GM23338 (cell line): ENCODE measurements around the gene CAMSAP2. TPM values are rescaled to one million over a fixed set of nuclear protein-coding genes. Genes with fewer than 3 reads are reported as not detected.
"Not testable (repeated sequence)": the region's sequence is repeated elsewhere in the genome, so short reads cannot be mapped to it uniquely, and the experiment has no call there.

Experiments used
- ATAC-seq: fragments of 200-7000 bp; cut with Tn5 transposase; 3 replicates; pipeline ENCODE4 v1.9.1; 2020
- DNase-seq: peaks from one replicate; pipeline ENCODE4 v3.0.0-alpha.2; 2015; ENCODE audit warnings: low spot score
- H2AFZ ChIP-seq: fragments of 200-600 bp; sonication (generic); 2 replicates; pipeline ENCODE4 v1.8.0; 2016; ENCODE audit warnings: antibody characterized with exemption, mild to moderate bottlenecking, moderate library complexity
- H3F3A ChIP-seq: fragments of 200-600 bp; sonication (generic); replicated peaks from 2 replicates; pipeline ENCODE4 v1.8.0; 2017; ENCODE audit warnings: antibody characterized with exemption, mixed run types, low read depth
- H3K27ac ChIP-seq: fragments of 200-600 bp; sonication (generic); 2 replicates; pipeline ENCODE4 v1.6.1; 2016; ENCODE audit warnings: low read depth
- H3K27me3 ChIP-seq: fragments of 200-600 bp; sonication (generic); 2 replicates; pipeline ENCODE4 v1.8.0; 2016; ENCODE audit warnings: mild to moderate bottlenecking, mixed run types, moderate library complexity; ENCODE audit not compliant: insufficient read depth
- H3K36me3 ChIP-seq: fragments of 200-600 bp; sonication (generic); 2 replicates; pipeline ENCODE4 v1.8.0; 2016; ENCODE audit warnings: mild to moderate bottlenecking; ENCODE audit not compliant: insufficient read depth
- H3K4me1 ChIP-seq: fragments of 200-600 bp; sonication (generic); 2 replicates; pipeline ENCODE4 v1.8.0; 2016; ENCODE audit warnings: mild to moderate bottlenecking, moderate library complexity; ENCODE audit not compliant: insufficient read depth
- H3K4me2 ChIP-seq: fragments of 200-600 bp; sonication (generic); 2 replicates; pipeline ENCODE4 v1.7.1; 2017; ENCODE audit warnings: mixed run types
- H3K4me3 ChIP-seq: fragments of 200-600 bp; sonication (generic); 2 replicates; pipeline ENCODE4 v1.6.1; 2016; ENCODE audit warnings: mixed run types
- H3K79me2 ChIP-seq: fragments of 200-600 bp; sonication (generic); replicated peaks from 2 replicates; pipeline ENCODE4 v1.8.0; 2017; ENCODE audit warnings: mild to moderate bottlenecking; ENCODE audit not compliant: insufficient read depth
- H3K9me2 ChIP-seq: fragments of 200-600 bp; sonication (generic); 2 replicates; pipeline ENCODE4 v1.8.0; 2017; ENCODE audit not compliant: insufficient read depth
- H4K20me1 ChIP-seq: fragments of 200-600 bp; sonication (generic); replicated peaks from 2 replicates; pipeline ENCODE4 v1.8.0; 2017; ENCODE audit warnings: mild to moderate bottlenecking; ENCODE audit not compliant: insufficient read depth
- H3K27ac Mint-ChIP-seq: 2 replicates; pipeline ENCODE4 v1.8.0; 2020; ENCODE audit warnings: inconsistent platforms, mild to moderate bottlenecking, moderate library complexity, mixed read lengths
- H3K27me3 Mint-ChIP-seq: 3 replicates; pipeline ENCODE4 v1.8.0; 2022; ENCODE audit warnings: low read depth, mild to moderate bottlenecking, moderate library complexity, mixed read lengths, inconsistent platforms; ENCODE audit not compliant: insufficient read depth, poor library complexity
- H3K36me3 Mint-ChIP-seq: 3 replicates; pipeline ENCODE4 v1.8.0; 2021; ENCODE audit warnings: low read depth, mild to moderate bottlenecking, inconsistent platforms, moderate library complexity, mixed read lengths
- H3K4me1 Mint-ChIP-seq: 3 replicates; pipeline ENCODE4 v1.8.0; 2020; ENCODE audit warnings: mild to moderate bottlenecking, inconsistent platforms, mixed read lengths
- H3K4me3 Mint-ChIP-seq: 3 replicates; pipeline ENCODE4 v1.8.0; 2021; ENCODE audit warnings: moderate library complexity, mild to moderate bottlenecking, inconsistent platforms, mixed read lengths
- H3K9me3 Mint-ChIP-seq: 3 replicates; pipeline ENCODE4 v1.8.0; 2020; ENCODE audit warnings: moderate library complexity, mild to moderate bottlenecking, inconsistent platforms, mixed read lengths
- EZH2phosphoT487 ChIP-seq: fragments of 200-600 bp; sonication (generic); IDR thresholded peaks from one replicate; pipeline ENCODE4 v1.8.1; 2018; ENCODE audit warnings: antibody characterized with exemption; ENCODE audit not compliant: unreplicated experiment
- JUNB ChIP-seq: IDR thresholded peaks from one replicate; pipeline ENCODE4 v1.6.1; 2016; ENCODE audit warnings: antibody characterized with exemption; ENCODE audit not compliant: unreplicated experiment
- NANOG ChIP-seq: IDR thresholded peaks from 2 replicates; pipeline ENCODE4 v1.6.1; 2016; ENCODE audit warnings: antibody characterized with exemption, borderline replicate concordance
- POLR2AphosphoS5 ChIP-seq: IDR thresholded peaks from 2 replicates; pipeline ENCODE4 v1.6.1; 2016; ENCODE audit warnings: antibody characterized with exemption, low read depth
- ZNF114 ChIP-seq: fragments of 250-450 bp; sonication (Bioruptor Pico); IDR thresholded peaks from 2 replicates; pipeline ENCODE4 v1.5.0; 2020; ENCODE audit warnings: mild to moderate bottlenecking, moderate library complexity
- ZNF331 ChIP-seq: fragments of 250-450 bp; sonication (Bioruptor Pico); IDR thresholded peaks from 2 replicates; pipeline ENCODE4 v1.5.0; 2020; ENCODE audit warnings: low read depth, mild to moderate bottlenecking, moderate library complexity
- polyA plus RNA-seq: library from polyadenylated mRNA; unstranded; fragments of >200 nt; fragmentation: Nextera tagmentation; extraction: Ambion mirVana; gene quantifications from 2 replicates; pipeline ENCODE4 v1.2.1, GENCODE V29; 2016
- total RNA-seq: library from RNA; depleted of rRNA; stranded (reverse); fragments of >200 nt; shearing (Covaris generic); gene quantifications from 2 replicates; pipeline ENCODE4 v1.2.3, GENCODE V29; 2014
- TF ChIP-seq, protein P1 (sequence below): IDR thresholded peaks from one replicate; pipeline ENCODE4 v1.6.1; 2018; ENCODE audit warnings: antibody characterized with exemption; ENCODE audit not compliant: unreplicated experiment
- TF ChIP-seq, protein P2 (sequence below), 2 experiments: fragments of 200-600 bp in 1 of 2; sonication (generic) in 1 of 2; conservative IDR thresholded peaks; 2 replicates each; pipeline versions ENCODE4 v1.5.1 to v1.6.1; 2016 to 2017; ENCODE audit warnings: antibody characterized with exemption in 2 of 2, low read depth in 2 of 2, mild to moderate bottlenecking in 2 of 2, moderate library complexity in 1 of 2
- TF ChIP-seq, protein P3 (sequence below): IDR thresholded peaks from 2 replicates; pipeline ENCODE4 v1.6.1; 2016; ENCODE audit warnings: antibody characterized with exemption

CAMSAP2 gene
- total and polyA plus RNA-seq, 2 experiments from 2014 or later: 9.1 to 21.3 TPM

DNA sequence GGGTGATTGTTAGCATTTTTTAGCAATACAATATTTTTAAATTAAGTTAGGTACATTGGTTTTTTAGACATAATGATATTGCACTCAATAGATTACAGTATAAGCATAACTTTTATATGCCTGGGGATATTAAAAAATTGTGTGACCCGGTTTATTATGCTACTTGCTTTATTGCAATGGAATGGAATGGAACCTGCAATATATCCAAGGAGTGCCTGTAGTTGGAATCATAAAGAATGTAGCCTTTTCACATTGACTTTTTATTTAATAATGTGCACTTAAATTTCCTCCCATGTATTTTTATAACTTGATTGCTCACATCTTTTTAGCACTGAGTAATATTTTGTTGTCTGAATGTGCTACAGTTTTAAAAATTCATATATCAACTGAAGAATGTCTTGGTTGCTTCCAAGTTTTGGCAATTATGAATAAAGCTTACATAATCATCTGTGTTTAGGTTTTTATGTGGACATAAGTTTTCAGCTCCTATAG, 49.2 kb downstream of the CAMSAP2 start (continued):
- TF ChIP-seq, protein P1, sequence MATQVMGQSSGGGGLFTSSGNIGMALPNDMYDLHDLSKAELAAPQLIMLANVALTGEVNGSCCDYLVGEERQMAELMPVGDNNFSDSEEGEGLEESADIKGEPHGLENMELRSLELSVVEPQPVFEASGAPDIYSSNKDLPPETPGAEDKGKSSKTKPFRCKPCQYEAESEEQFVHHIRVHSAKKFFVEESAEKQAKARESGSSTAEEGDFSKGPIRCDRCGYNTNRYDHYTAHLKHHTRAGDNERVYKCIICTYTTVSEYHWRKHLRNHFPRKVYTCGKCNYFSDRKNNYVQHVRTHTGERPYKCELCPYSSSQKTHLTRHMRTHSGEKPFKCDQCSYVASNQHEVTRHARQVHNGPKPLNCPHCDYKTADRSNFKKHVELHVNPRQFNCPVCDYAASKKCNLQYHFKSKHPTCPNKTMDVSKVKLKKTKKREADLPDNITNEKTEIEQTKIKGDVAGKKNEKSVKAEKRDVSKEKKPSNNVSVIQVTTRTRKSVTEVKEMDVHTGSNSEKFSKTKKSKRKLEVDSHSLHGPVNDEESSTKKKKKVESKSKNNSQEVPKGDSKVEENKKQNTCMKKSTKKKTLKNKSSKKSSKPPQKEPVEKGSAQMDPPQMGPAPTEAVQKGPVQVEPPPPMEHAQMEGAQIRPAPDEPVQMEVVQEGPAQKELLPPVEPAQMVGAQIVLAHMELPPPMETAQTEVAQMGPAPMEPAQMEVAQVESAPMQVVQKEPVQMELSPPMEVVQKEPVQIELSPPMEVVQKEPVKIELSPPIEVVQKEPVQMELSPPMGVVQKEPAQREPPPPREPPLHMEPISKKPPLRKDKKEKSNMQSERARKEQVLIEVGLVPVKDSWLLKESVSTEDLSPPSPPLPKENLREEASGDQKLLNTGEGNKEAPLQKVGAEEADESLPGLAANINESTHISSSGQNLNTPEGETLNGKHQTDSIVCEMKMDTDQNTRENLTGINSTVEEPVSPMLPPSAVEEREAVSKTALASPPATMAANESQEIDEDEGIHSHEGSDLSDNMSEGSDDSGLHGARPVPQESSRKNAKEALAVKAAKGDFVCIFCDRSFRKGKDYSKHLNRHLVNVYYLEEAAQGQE: no peak
- TF ChIP-seq, protein P2, sequence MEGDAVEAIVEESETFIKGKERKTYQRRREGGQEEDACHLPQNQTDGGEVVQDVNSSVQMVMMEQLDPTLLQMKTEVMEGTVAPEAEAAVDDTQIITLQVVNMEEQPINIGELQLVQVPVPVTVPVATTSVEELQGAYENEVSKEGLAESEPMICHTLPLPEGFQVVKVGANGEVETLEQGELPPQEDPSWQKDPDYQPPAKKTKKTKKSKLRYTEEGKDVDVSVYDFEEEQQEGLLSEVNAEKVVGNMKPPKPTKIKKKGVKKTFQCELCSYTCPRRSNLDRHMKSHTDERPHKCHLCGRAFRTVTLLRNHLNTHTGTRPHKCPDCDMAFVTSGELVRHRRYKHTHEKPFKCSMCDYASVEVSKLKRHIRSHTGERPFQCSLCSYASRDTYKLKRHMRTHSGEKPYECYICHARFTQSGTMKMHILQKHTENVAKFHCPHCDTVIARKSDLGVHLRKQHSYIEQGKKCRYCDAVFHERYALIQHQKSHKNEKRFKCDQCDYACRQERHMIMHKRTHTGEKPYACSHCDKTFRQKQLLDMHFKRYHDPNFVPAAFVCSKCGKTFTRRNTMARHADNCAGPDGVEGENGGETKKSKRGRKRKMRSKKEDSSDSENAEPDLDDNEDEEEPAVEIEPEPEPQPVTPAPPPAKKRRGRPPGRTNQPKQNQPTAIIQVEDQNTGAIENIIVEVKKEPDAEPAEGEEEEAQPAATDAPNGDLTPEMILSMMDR (conservative IDR thresholded peaks at IDR 0.05; ENCODE audit: low read depth in 2 of 2): no peak
- TF ChIP-seq POLR2AphosphoS5 (no peak), JUNB (no peak), ZNF114 (CRISPR knock-in tag) (no peak), EZH2phosphoT487 (no peak), ZNF331 (CRISPR knock-in tag) (no peak), NANOG (no peak)
- TF ChIP-seq, protein P3, sequence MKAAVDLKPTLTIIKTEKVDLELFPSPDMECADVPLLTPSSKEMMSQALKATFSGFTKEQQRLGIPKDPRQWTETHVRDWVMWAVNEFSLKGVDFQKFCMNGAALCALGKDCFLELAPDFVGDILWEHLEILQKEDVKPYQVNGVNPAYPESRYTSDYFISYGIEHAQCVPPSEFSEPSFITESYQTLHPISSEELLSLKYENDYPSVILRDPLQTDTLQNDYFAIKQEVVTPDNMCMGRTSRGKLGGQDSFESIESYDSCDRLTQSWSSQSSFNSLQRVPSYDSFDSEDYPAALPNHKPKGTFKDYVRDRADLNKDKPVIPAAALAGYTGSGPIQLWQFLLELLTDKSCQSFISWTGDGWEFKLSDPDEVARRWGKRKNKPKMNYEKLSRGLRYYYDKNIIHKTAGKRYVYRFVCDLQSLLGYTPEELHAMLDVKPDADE: no peak

DNA sequence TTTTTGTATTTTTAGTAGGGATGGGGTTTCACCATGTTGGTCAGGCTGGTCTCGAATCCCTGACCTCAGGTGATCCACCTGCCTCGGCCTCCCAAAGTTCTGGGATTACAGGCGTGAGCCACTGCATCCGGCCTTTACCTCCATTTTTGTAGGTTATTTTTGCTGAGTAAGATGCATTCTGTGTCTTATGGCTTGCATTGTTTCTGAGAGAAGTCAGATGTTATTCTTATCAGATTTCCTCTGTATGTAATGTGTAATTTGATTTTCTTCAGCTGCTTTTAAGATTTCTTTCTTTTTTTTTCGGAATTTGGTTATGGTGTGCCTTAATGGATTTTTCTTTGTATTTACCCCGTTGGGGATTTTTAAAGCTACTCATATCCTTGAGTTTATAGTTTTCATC, 52.3 kb downstream of the CAMSAP2 start:
- H3K36me3 ChIP-seq, H3F3A ChIP-seq, H3K4me3 Mint-ChIP-seq, H3K27ac ChIP-seq, H2AFZ ChIP-seq, H3K9me2 ChIP-seq, H3K27ac Mint-ChIP-seq, H3K27me3 Mint-ChIP-seq, H3K4me1 Mint-ChIP-seq, H3K4me1 ChIP-seq, H3K4me3 ChIP-seq, H3K4me2 ChIP-seq, DNase-seq, H3K27me3 ChIP-seq, ATAC-seq, H4K20me1 ChIP-seq, H3K9me3 Mint-ChIP-seq: not testable (repeated sequence)
- H3K79me2 ChIP-seq: peaks cover 69% of the 10 kb centered on the region
- H3K36me3 Mint-ChIP-seq: peaks cover 12% of the 10 kb centered on the region; the same call in 2 of the 3 replicates
